Spleen (tissue), 11 donors: ENCODE measurements around the gene DNASE2. TPM values are rescaled to one million over a fixed set of nuclear protein-coding genes. Genes with fewer than 3 reads are reported as not detected.

Experiments used
- DNase-seq: peaks from one replicate; pipeline ENCODE4 v3.0.0-alpha.2; 2020
- H3K27ac ChIP-seq, 8 donors: fragments of 200-600 bp; sonication (generic) in 7 of 8; 1 replicate in 4 of 8; 2 replicates in 4 of 8; pipeline versions ENCODE4 v1.5.0 to v1.8.0; 2016 to 2021; ENCODE audit warnings: inconsistent platforms in 4 of 8, mild to moderate bottlenecking in 4 of 8, moderate library complexity in 1 of 8
- H3K27me3 ChIP-seq, 7 donors: fragments of 200-600 bp; sonication (generic) in 6 of 7; replicated peaks in 1 of 7; 1 replicate in 4 of 7; 2 replicates in 3 of 7; pipeline versions ENCODE4 v1.5.0 to v1.8.0; 2016 to 2021; ENCODE audit warnings: inconsistent platforms in 3 of 7, mild to moderate bottlenecking in 1 of 7
- H3K36me3 ChIP-seq, 6 donors: fragments of 200-600 bp; sonication (generic) in 5 of 6; 1 replicate in 4 of 6; 2 replicates in 2 of 6; pipeline versions ENCODE4 v1.5.0 to v1.8.0; 2016 to 2021; ENCODE audit warnings: inconsistent platforms in 2 of 6
- H3K4me1 ChIP-seq, 6 donors: fragments of 200-600 bp; sonication (generic) in 5 of 6; 1 replicate in 3 of 6; 2 replicates in 3 of 6; pipeline versions ENCODE4 v1.5.0 to v1.8.0; 2016 to 2021; ENCODE audit warnings: inconsistent platforms in 3 of 6
- H3K4me3 ChIP-seq, 8 donors: fragments of 200-600 bp; sonication (generic) in 7 of 8; 1 replicate in 4 of 8; 2 replicates in 4 of 8; pipeline versions ENCODE4 v1.5.0 to v1.8.0; 2016 to 2021; ENCODE audit warnings: inconsistent platforms in 4 of 8, mild to moderate bottlenecking in 4 of 8, moderate library complexity in 2 of 8
- H3K9me3 ChIP-seq, 8 donors: fragments of 200-600 bp; sonication (generic) in 7 of 8; 1 replicate in 4 of 8; 2 replicates in 4 of 8; pipeline versions ENCODE4 v1.5.0 to v1.8.0; 2016 to 2021; ENCODE audit warnings: inconsistent platforms in 4 of 8
- CTCF ChIP-seq, 11 experiments: fragments of 200-600 bp in 7 of 11; fragments of 450-650 bp in 4 of 11; sonication (generic) in 4 of 11; IDR thresholded peaks in 8 of 11; conservative IDR thresholded peaks in 3 of 11; 1 replicate in 7 of 11; 2 replicates in 4 of 11; pipeline versions ENCODE4 v1.4.0 to v1.8.0; 2016 to 2021; ENCODE audit warnings: antibody characterized with exemption in 11 of 11, inconsistent platforms in 4 of 11, mild to moderate bottlenecking in 1 of 11
- POLR2A ChIP-seq, 3 donors: fragments of 450-650 bp; IDR thresholded peaks; one replicate each; pipeline ENCODE4 v1.5.1; 2017; ENCODE audit warnings: antibody characterized with exemption in 3 of 3, mild to moderate bottlenecking in 1 of 3
- POLR2AphosphoS5 ChIP-seq, 3 donors: sonication (generic); formaldehyde crosslinking; IDR thresholded peaks; one replicate each; pipeline ENCODE4 v1.5.1; 2017; ENCODE audit warnings: antibody characterized with exemption in 3 of 3
- WGBS, 5 donors: extraction: QIAGEN DNeasy Blood & Tissue Kit in 3 of 5; methylation state at CpG; one replicate each; pipeline versions ENCODE4 v1.1.5 to v1.1.7; 2013 to 2018; 5-methylcytosine and 5-hydroxymethylcytosine counted together
- intact Hi-C: fragments of 100-400 bp; cut with DNase I; formaldehyde crosslinking; loops from one replicate; pipeline ENCODE4 v1.15.0; 2023; ENCODE audit warnings: low total_unique reads
- polyA plus RNA-seq, 3 donors: library from polyadenylated mRNA; stranded (reverse); fragments of 200-250 nt; gene quantifications; one replicate each; pipeline ENCODE4 v1.2.1, GENCODE V29; 2013
- total RNA-seq, 7 donors: library from RNA; depleted of rRNA in 3 of 7; stranded (reverse); fragments of >200 nt in 3 of 7; fragmentation: NEBNext Ultra II Directional in 4 of 7; extraction: Animal tissue kit (Norgen Biotek cat#: 25700) in 4 of 7; gene quantifications; one replicate each; pipeline versions ENCODE4 v1.1.0 to v1.2.1, GENCODE V29; 2016 to 2021
- donor health status: healthy with polysubstance abuse.
- donor health status: DM: no; HTN: no; CAD: no; lungs with moderate emphysema.
- donor health status: DM: no; HTN: no; CAD: no.
- donor health status: Bipolar disorder and iron deficiency.
- donor health status: healthy.
- donor health status: DM: no; HTN: no; CAD: no.
- donor health status: DM: yes; HTN: yes; CAD: no.

The DNASE2 gene
- total and polyA plus RNA-seq, 10 donors: 19.5 to 36.1 (median 26.3) TPM

GRCh38 chr19:12837225-12837624, 44.0 kb downstream of the DNASE2 start:
- no peak overlapping the region for H3K4me3 ChIP-seq
- H3K4me1 ChIP-seq: peaks cover 6 to 73% (median 42%) of the 10 kb centered on the region in 6 donors
- H3K9me3 ChIP-seq: peaks cover 0 to 10% (median 0%) of the 10 kb centered on the region in 8 donors
- intact Hi-C loops: no loop called here
- no peak overlapping the region for H3K27ac ChIP-seq
- 71 to 81% (median 76%) methylated on average over 4 of the region's 4 CpGs for WGBS, 5 donors
- H3K36me3 ChIP-seq: no peaks in the 10 kb centered on the region
- no peak for DNase-seq
- H3K27me3 ChIP-seq: peaks cover 9 to 100% (median 100%) of the 10 kb centered on the region in 7 donors
- no peak for TF ChIP-seq CTCF (IDR thresholded peaks at IDR 0.05 in 8 of 11, conservative IDR thresholded peaks at IDR 0.05 in 3 of 11)
- no peak for TF ChIP-seq POLR2AphosphoS5 (IDR thresholded peaks at IDR 0.05)
- no peak for TF ChIP-seq POLR2A (IDR thresholded peaks at IDR 0.05)

GRCh38 chr19:12836529-12836863, 44.8 kb downstream of the DNASE2 start:
- TF ChIP-seq CTCF (IDR thresholded peaks at IDR 0.05 in 8 of 11, conservative IDR thresholded peaks at IDR 0.05 in 3 of 11): no peak
- TF ChIP-seq POLR2A (IDR thresholded peaks at IDR 0.05): no peak
- no peak for TF ChIP-seq POLR2AphosphoS5 (IDR thresholded peaks at IDR 0.05)
- intact Hi-C loops: no loop called here
- H3K4me3 ChIP-seq: no peak overlapping the region
- peaks cover 0 to 10% (median 0%) of the 10 kb centered on the region in 8 donors for H3K9me3 ChIP-seq
- no peak overlapping the region for H3K27ac ChIP-seq
- no peak for DNase-seq
- peaks cover 9 to 100% (median 100%) of the 10 kb centered on the region in 7 donors for H3K27me3 ChIP-seq
- no peaks in the 10 kb centered on the region for H3K36me3 ChIP-seq
- WGBS, 5 donors: 4 to 21% (median 8%) methylated on average over 6 of the region's 6 CpGs
- H3K4me1 ChIP-seq: peaks cover 7 to 71% (median 43%) of the 10 kb centered on the region in 6 donors

GRCh38 chr19:12834976-12835757, 46.1 kb downstream of the DNASE2 start:
- Histone ChIP-seq H3K36me3 (no peaks in the 10 kb centered on the region), H3K4me3 (no peak overlapping the region), H3K27ac (no peak overlapping the region), H3K4me1 (peaks cover 7 to 58% (median 35%) of the 10 kb centered on the region in 6 donors), H3K9me3 (peaks cover 0 to 6% (median 0%) of the 10 kb centered on the region in 8 donors), H3K27me3 (peaks cover 6 to 100% (median 97%) of the 10 kb centered on the region in 7 donors)
- WGBS, 5 donors: 10 to 19% (median 11%) methylated on average over 28 to 39 of the region's 39 CpGs
- intact Hi-C loops: no loop called here
- no peak for TF ChIP-seq CTCF (IDR thresholded peaks at IDR 0.05 in 8 of 11, conservative IDR thresholded peaks at IDR 0.05 in 3 of 11)
- DNase-seq: no peak

- DNase-seq: no peak
- Histone ChIP-seq H3K36me3 (no peaks in the 10 kb centered on the region), H3K4me3 (peak within 1 kb of the TSS in 7 of 8 donors; percentile 23 to 69 (median 41)), H3K27ac (no peak within 1 kb of the TSS), H3K9me3 (peaks cover 0 to 6% (median 0%) of the 10 kb centered on the region in 8 donors), H3K27me3 (peaks cover 4 to 100% (median 96%) of the 10 kb centered on the region in 7 donors), H3K4me1 (peaks cover 7 to 58% (median 35%) of the 10 kb centered on the region in 6 donors)
- intact Hi-C loops: no loop called here
- TF ChIP-seq CTCF (IDR thresholded peaks at IDR 0.05 in 8 of 11, conservative IDR thresholded peaks at IDR 0.05 in 3 of 11): no peak
- TF ChIP-seq POLR2AphosphoS5 (IDR thresholded peaks at IDR 0.05): no peak
- TF ChIP-seq POLR2A (IDR thresholded peaks at IDR 0.05): no peak
- WGBS, 5 donors: 9 to 12% (median 11%) methylated on average over 20 of the region's 20 CpGs
These were observed 46.7 kb downstream of the DNASE2 start, which contains the start of gene RTBDN for GRCh38 chr19:12834566-12834943. Gene RTBDN (minus strand): TSS chr19:12834579. CDS start chr19:12829979, 4,600 bp downstream.
